Activated naive CD4-positive, alpha-beta T cell treated with anti-CD3 and anti-CD28 coated beads, Interleukin-2, amount 10 ng/mL, durations not matched to agents 7 days and 5 days (primary cell): ENCODE measurements around the gene FAM53C.

Experiments
- CTCF ChIA-PET: fragments of 350-600 bp; sonication (Branson Sonifier 250); formaldehyde crosslinking; loops from one replicate; lab custom pipeline; 2021; ENCODE audit warnings: antibody characterized with exemption; lab: Charles Lee
- DNase-seq: peaks from one replicate; pipeline ENCODE4 v3.0.0-alpha.2; 2020
- H3K27ac Mint-ChIP-seq: one replicate; pipeline ENCODE4 v1.8.0; 2021; ENCODE audit warnings: mild to moderate bottlenecking, moderate library complexity, mixed read lengths
- H3K27me3 Mint-ChIP-seq: one replicate; pipeline ENCODE4 v1.8.0; 2021; ENCODE audit warnings: mild to moderate bottlenecking, mixed read lengths
- H3K36me3 Mint-ChIP-seq: one replicate; pipeline ENCODE4 v1.8.0; 2021; ENCODE audit warnings: mixed read lengths
- H3K4me1 Mint-ChIP-seq: one replicate; pipeline ENCODE4 v1.8.0; 2021; ENCODE audit warnings: mixed read lengths
- H3K4me3 Mint-ChIP-seq: one replicate; pipeline ENCODE4 v1.8.0; 2021; ENCODE audit warnings: mild to moderate bottlenecking, moderate library complexity, mixed read lengths
- H3K9me3 Mint-ChIP-seq: one replicate; pipeline ENCODE4 v1.8.0; 2021; ENCODE audit warnings: mixed read lengths

Gene FAM53C

GRCh38 chr5:138354387-138354786 is 16.3 kb downstream of the FAM53C start:
- H3K9me3 Mint-ChIP-seq: peaks cover 8% of the 10 kb centered on the region
- DNase-seq: no peak
- peaks cover 25% of the 10 kb centered on the region for H3K36me3 Mint-ChIP-seq
- H3K27me3 Mint-ChIP-seq: peaks cover 3% of the 10 kb centered on the region
- CTCF ChIA-PET: interaction anchor here (0.6 to 6.7 kb wide), 10 partner anchors 10 to 221 kb away, joined by 3 to 209 read pairs (median 5); partner anchors contain the start of genes BRD8, CDC25C, FAM53C and HSPA9
- H3K4me1 Mint-ChIP-seq: peaks cover 40% of the 10 kb centered on the region
- H3K27ac Mint-ChIP-seq: peak overlapping the region; percentile 95
- peak overlapping the region; percentile 84 for H3K4me3 Mint-ChIP-seq

GRCh38 chr5:138354926-138355378 is 16.9 kb downstream of the FAM53C start:
- Mint-ChIP-seq H3K36me3 (peaks cover 25% of the 10 kb centered on the region), H3K4me3 (peak overlapping the region; percentile 84), H3K9me3 (peaks cover 8% of the 10 kb centered on the region), H3K4me1 (peaks cover 40% of the 10 kb centered on the region), H3K27ac (peak overlapping the region; percentile 95), H3K27me3 (peaks cover 3% of the 10 kb centered on the region)
- CTCF ChIA-PET: interaction anchor here (0.6 to 6.7 kb wide), 6 partner anchors 10 to 175 kb away, joined by 3 to 209 read pairs (median 6); partner anchors contain the start of genes BRD8, CDC25C, FAM53C and KIF20A
- DNase-seq: peak; percentile 46

GRCh38 chr5:138359621-138360020 is 21.6 kb downstream of the FAM53C start:
- no peak overlapping the region for H3K4me3 Mint-ChIP-seq
- no peaks in the 10 kb centered on the region for H3K9me3 Mint-ChIP-seq
- no peak for DNase-seq
- CTCF ChIA-PET: no interaction called here
- peaks cover 15% of the 10 kb centered on the region for H3K36me3 Mint-ChIP-seq
- H3K4me1 Mint-ChIP-seq: peaks cover 18% of the 10 kb centered on the region
- H3K27me3 Mint-ChIP-seq: no peaks in the 10 kb centered on the region
- no peak overlapping the region for H3K27ac Mint-ChIP-seq

GRCh38 chr5:138360941-138361452 is 22.9 kb downstream of the FAM53C start:
- H3K27ac Mint-ChIP-seq: no peak overlapping the region
- H3K4me3 Mint-ChIP-seq: no peak overlapping the region

GRCh38 chr5:138364576-138364975 is 26.5 kb downstream of the FAM53C start:
- CTCF ChIA-PET: no interaction called here

More at GRCh38 chr5:138360941-138361452, 22.9 kb downstream of the FAM53C start:
- DNase-seq: no peak
- no peaks in the 10 kb centered on the region for H3K27me3 Mint-ChIP-seq
- CTCF ChIA-PET: no interaction called here
- peaks cover 5% of the 10 kb centered on the region for H3K4me1 Mint-ChIP-seq
- no peaks in the 10 kb centered on the region for H3K9me3 Mint-ChIP-seq
- H3K36me3 Mint-ChIP-seq: peaks cover 7% of the 10 kb centered on the region

GRCh38 chr5:138366632-138367382 is 28.7 kb downstream of the FAM53C start:
- H3K4me1 Mint-ChIP-seq: peaks cover 2% of the 10 kb centered on the region

More at GRCh38 chr5:138364576-138364975, 26.5 kb downstream of the FAM53C start:
- Mint-ChIP-seq H3K4me3 (no peak overlapping the region), H3K27ac (no peak overlapping the region), H3K4me1 (peaks cover 4% of the 10 kb centered on the region), H3K36me3 (peaks cover 5% of the 10 kb centered on the region), H3K9me3 (no peaks in the 10 kb centered on the region), H3K27me3 (no peaks in the 10 kb centered on the region)
- no peak for DNase-seq

GRCh38 chr5:138369261-138369660 is 31.2 kb downstream of the FAM53C start:
- CTCF ChIA-PET: interaction anchor here (0.9 to 3.0 kb wide), 2 partner anchors 17 to 19 kb away, joined by 3 to 22 read pairs; partner anchors contain the start of gene KDM3B
- Mint-ChIP-seq H3K9me3 (no peaks in the 10 kb centered on the region), H3K27ac (no peak overlapping the region), H3K4me1 (peaks cover 2% of the 10 kb centered on the region), H3K36me3 (peaks cover 7% of the 10 kb centered on the region), H3K4me3 (no peak overlapping the region), H3K27me3 (no peaks in the 10 kb centered on the region)
- no peak for DNase-seq

More at GRCh38 chr5:138366632-138367382, 28.7 kb downstream of the FAM53C start:
- DNase-seq: no peak
- CTCF ChIA-PET: interaction anchor here (0.5 kb wide), 1 partner anchor 187 kb away, joined by 3 read pairs; no protein-coding TSS in a partner anchor
- peaks cover 3% of the 10 kb centered on the region for H3K36me3 Mint-ChIP-seq
- H3K4me3 Mint-ChIP-seq: no peak overlapping the region
- no peaks in the 10 kb centered on the region for H3K27me3 Mint-ChIP-seq
- no peak overlapping the region for H3K27ac Mint-ChIP-seq
- no peaks in the 10 kb centered on the region for H3K9me3 Mint-ChIP-seq

GRCh38 chr5:138369706-138370105 is 31.6 kb downstream of the FAM53C start:
- no peak for DNase-seq
- CTCF ChIA-PET: interaction anchor here (3.0 kb wide), 1 partner anchor 17 kb away, joined by 22 read pairs; the partner anchor contains the start of gene KDM3B
- peaks cover 2% of the 10 kb centered on the region for H3K4me1 Mint-ChIP-seq
- no peak overlapping the region for H3K27ac Mint-ChIP-seq
- no peaks in the 10 kb centered on the region for H3K9me3 Mint-ChIP-seq
- peaks cover 6% of the 10 kb centered on the region for H3K36me3 Mint-ChIP-seq
- no peak overlapping the region for H3K4me3 Mint-ChIP-seq
- H3K27me3 Mint-ChIP-seq: no peaks in the 10 kb centered on the region

GRCh38 chr5:138370537-138370936 is 32.5 kb downstream of the FAM53C start:
- Mint-ChIP-seq H3K4me1 (peaks cover 2% of the 10 kb centered on the region), H3K9me3 (no peaks in the 10 kb centered on the region), H3K27me3 (no peaks in the 10 kb centered on the region), H3K4me3 (no peak overlapping the region), H3K36me3 (peaks cover 10% of the 10 kb centered on the region), H3K27ac (no peak overlapping the region)
- DNase-seq: no peak
- CTCF ChIA-PET: interaction anchor here (1.1 to 1.9 kb wide), 2 partner anchors 16 to 18 kb away, joined by 3 to 7 read pairs; partner anchors contain the start of gene KDM3B

- no peaks in the 10 kb centered on the region for H3K27me3 Mint-ChIP-seq
- CTCF ChIA-PET: interaction anchor here (1.1 to 1.9 kb wide), 3 partner anchors 17 to 78 kb away, joined by 3 to 7 read pairs (median 3); partner anchors contain the start of gene KDM3B
- peaks cover 12% of the 10 kb centered on the region for H3K36me3 Mint-ChIP-seq
- peaks cover 2% of the 10 kb centered on the region for H3K4me1 Mint-ChIP-seq
- H3K27ac Mint-ChIP-seq: no peak overlapping the region
- no peak overlapping the region for H3K4me3 Mint-ChIP-seq
- no peaks in the 10 kb centered on the region for H3K9me3 Mint-ChIP-seq
- no peak for DNase-seq
Measured at GRCh38 chr5:138371454-138371853, 33.4 kb downstream of the FAM53C start.

- H3K4me3 Mint-ChIP-seq: no peak overlapping the region
- H3K36me3 Mint-ChIP-seq: peaks cover 17% of the 10 kb centered on the region
- no peak for DNase-seq
- CTCF ChIA-PET: interaction anchor here (1.0 to 1.9 kb wide), 3 partner anchors 18 to 77 kb away, joined by 3 to 7 read pairs (median 4); partner anchors contain the start of gene KDM3B
- H3K4me1 Mint-ChIP-seq: peaks cover 2% of the 10 kb centered on the region
- no peaks in the 10 kb centered on the region for H3K27me3 Mint-ChIP-seq
- no peaks in the 10 kb centered on the region for H3K9me3 Mint-ChIP-seq
- no peak overlapping the region for H3K27ac Mint-ChIP-seq
Measured at GRCh38 chr5:138372225-138372624, 34.2 kb downstream of the FAM53C start.

GRCh38 chr5:138372653-138373052 is 34.6 kb downstream of the FAM53C start:
- H3K27ac Mint-ChIP-seq: peak overlapping the region; percentile 72
- H3K27me3 Mint-ChIP-seq: no peaks in the 10 kb centered on the region
- no peak for DNase-seq
- H3K36me3 Mint-ChIP-seq: peaks cover 21% of the 10 kb centered on the region
- H3K9me3 Mint-ChIP-seq: no peaks in the 10 kb centered on the region
- H3K4me3 Mint-ChIP-seq: no peak overlapping the region
- CTCF ChIA-PET: interaction anchor here (1.0 to 1.2 kb wide), 2 partner anchors 20 to 77 kb away, joined by 3 to 4 read pairs; partner anchors contain the start of gene KDM3B
- H3K4me1 Mint-ChIP-seq: peaks cover 2% of the 10 kb centered on the region

GRCh38 chr5:138382347-138382746 is 44.3 kb downstream of the FAM53C start:
- H3K27ac Mint-ChIP-seq: no peak overlapping the region
- H3K36me3 Mint-ChIP-seq: peaks cover 42% of the 10 kb centered on the region
- H3K4me3 Mint-ChIP-seq: no peak overlapping the region
- no peaks in the 10 kb centered on the region for H3K27me3 Mint-ChIP-seq
- no peaks in the 10 kb centered on the region for H3K4me1 Mint-ChIP-seq
- H3K9me3 Mint-ChIP-seq: no peaks in the 10 kb centered on the region
- no peak for DNase-seq
- CTCF ChIA-PET: interaction anchor here (0.6 to 2.6 kb wide), 4 partner anchors 30 to 599 kb away, joined by 3 to 9 read pairs (median 3); partner anchors contain the start of gene KDM3B

GRCh38 chr5:138385660-138386059 is 47.6 kb downstream of the FAM53C start:
- Mint-ChIP-seq H3K36me3 (peaks cover 33% of the 10 kb centered on the region), H3K27me3 (no peaks in the 10 kb centered on the region), H3K27ac (no peak overlapping the region), H3K9me3 (no peaks in the 10 kb centered on the region), H3K4me1 (no peaks in the 10 kb centered on the region), H3K4me3 (no peak overlapping the region)
- no peak for DNase-seq
- CTCF ChIA-PET: no interaction called here
